ENCODE results near the gene CDK3. TPM values are rescaled to one million over a fixed set of nuclear protein-coding genes. Genes with fewer than 3 reads are reported as not detected.
"Not testable (repeated sequence)": the region's sequence is repeated elsewhere in the genome, so short reads cannot be mapped to it uniquely, and the experiment has no call there.

The CDK3 gene
- 0.41 TPM for total RNA-seq

DNA sequence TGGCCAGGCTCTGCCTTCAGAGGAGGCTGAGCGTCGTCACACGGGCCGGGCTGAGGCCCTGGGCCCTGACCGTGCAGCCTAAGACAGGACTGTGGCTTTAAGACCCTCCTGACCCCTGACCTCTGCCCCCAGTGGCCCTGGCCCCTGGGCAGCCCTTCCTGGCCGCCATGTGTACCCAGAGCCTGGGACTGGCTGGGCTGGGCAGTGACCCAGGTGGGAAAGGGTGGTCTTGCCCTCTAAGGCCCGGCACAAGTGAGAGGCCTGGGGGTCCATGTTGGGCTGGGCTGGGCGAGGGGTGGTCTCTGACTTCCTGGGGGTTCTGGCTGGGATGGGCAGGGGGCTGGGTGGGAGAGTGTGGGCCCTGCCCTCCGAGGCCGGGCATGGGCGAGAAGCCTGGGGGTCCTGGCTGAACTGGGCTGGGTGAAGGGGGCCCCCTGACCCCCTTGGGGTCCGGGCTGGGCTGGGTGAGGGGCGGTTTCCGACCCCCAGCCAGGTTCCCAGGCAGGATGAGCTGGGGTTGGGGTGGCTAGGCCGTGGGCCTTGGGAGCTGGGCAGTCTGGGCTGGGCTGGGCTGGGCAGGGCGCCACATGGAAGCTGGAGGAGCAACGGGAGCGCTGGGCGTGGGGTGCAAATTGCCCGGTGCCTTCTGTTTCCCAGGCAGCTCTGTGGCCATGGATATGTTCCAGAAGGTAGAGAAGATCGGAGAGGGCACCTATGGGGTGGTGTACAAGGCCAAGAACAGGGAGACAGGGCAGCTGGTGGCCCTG lies at the start of gene CDK3:
Gene CDK3 (plus strand): TSS at position 101 of the 767 bp plus-strand sequence. CDS start 571 bp downstream, at position 672.
- FAIRE-seq, result no peak

DNA sequence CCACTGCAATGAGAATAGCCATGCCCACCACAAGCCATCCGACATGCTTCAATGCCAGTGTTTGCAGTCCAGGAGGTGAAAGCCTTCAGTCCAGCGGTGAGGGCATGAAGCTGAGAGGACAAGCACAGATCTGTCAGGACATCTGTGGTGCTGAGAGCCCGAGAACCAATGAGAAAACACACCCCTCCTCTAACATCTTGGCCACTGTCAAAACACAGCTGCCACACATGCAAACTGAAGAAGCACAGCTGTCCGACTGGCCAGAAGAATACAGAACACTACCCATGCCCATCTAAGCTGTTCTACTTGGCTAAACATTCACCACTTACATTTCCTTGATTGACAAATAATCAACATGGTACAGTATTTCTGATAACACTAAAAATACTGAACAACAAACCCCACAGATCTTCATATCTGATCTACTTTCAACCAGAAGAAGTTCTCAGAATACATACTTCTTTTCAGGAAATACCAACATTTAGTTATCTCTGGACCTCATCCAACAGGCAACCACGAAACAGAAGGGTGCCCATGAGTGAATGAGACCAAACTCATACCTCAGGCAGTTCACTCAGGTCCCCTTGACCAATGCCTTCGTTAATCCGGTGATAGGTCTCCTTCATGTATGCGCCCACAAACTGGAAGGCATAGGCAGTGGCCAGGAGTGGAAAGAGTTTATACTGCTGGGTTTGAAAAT lies 49.6 kb upstream of the CDK3 start:
- DNase-seq (ENCODE audit: low spot score in 2 of 2), result no peak
- no peak for FAIRE-seq

More for the DNA sequence above, at the start of gene CDK3:
- peak in 1 of 2 donors; percentile 16 for DNase-seq (ENCODE audit: low spot score in 2 of 2)

DNA sequence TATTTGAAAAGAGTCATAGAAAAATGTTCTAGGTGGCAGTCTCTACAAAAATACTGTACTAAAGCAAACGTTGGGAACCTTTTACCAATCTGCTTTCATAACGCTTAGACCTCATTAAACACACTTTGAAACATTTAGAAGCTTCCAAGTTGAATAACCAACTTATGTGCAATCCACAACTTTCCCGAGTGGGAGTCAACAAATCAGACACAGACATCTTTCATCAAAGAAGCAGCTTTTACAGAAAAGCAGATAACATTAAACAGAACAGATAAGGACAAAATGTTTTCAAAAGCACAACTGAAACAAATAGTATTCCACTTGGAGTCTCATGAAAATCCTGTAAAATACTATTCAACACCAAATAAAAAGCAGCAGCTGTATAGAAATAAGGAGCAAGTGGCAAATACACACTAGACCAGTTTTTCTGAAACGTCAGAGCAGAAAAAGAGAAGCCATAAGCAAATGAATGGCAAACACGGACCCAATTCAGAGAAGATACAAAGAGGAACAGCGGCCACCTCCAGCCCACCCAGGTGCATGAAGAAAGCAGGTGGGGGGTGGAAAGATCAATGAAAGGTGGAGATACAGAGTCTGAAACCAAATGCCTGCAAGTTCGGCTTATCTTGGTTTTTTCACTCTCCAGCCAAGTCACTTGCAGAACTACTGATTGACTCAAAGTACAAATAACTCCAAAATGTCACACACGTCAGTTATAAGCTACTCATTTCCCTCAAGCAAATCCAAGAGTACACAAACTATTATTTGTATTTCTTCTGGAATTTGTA lies 41.4 kb upstream of the CDK3 start:
- no peak for FAIRE-seq
- no peak for DNase-seq (ENCODE audit: low spot score in 2 of 2)

DNA sequence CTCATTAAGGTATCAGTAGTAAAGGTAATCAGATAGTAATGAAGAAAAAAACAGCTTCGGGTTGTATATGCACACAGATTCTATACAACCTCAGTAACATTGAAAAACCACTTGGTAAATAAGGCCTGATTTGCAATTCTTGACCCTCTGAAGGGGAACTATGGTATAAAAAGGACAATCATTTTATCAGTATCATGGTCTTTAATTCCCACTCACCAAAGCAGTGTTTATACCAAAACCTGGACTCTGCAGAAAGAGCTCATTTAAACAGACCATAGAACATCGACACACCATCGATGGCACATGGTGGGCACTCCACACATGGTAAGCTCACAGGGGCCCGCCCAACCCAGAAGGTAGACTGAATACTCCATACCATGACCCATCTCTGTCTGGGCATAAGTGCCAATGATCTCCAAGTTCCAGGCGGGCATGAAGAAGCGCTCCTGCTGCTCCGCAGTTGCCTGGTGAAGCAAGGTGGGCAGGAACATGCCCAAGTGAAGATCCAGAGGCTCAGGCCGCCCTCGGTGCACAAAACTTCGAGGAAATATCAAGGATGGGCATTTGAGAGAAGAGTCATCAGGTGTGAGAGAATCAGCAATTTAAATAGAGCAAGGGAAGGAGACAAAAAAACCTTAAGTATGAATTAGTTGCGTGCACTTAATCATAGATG lies 40.7 kb upstream of the CDK3 start:
- DNase-seq (ENCODE audit: low spot score in 2 of 2) (no peak), FAIRE-seq (no peak)

DNA sequence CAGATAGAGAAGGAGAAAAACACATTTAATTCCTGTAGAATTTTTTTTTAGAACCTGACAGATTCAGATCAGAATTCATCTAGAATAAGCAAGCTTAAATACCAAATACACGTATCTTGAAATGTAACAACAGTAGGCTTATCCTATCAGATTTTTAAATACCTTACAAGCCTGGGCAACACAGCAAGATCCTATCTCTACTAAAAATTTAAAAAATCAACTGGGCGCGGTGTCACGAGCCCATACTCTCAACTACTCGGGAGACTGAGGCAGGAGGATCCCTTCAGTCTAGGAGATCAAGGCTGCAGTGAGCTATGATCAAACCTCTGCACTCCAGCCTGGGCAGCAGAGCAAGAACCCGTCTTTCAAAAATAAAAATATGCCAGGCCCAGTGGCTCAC lies 35.2 kb upstream of the CDK3 start:
- FAIRE-seq (no peak), DNase-seq (ENCODE audit: low spot score in 2 of 2) (no peak)

DNA sequence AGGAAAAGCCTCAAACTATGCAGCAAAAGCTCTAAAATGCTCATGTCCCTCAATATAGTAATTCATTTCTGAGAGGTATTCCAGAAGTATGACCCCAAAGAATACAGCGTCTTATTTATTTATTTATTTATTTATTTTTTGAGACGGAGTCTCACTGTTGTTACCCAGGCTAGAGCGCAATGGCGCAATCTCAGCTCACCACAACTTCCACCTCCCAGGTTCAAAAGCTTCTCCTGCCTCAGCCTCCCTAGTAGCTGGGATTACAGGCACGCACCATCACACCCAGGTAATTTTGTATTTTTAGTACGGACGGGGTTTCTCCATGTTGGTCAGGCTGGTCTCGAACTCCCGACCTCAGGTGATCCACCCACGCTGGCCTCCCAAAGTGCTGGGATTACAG lies 31.6 kb upstream of the CDK3 start:
- DNase-seq (ENCODE audit: low spot score in 2 of 2); FAIRE-seq: not testable (repeated sequence)

DNA sequence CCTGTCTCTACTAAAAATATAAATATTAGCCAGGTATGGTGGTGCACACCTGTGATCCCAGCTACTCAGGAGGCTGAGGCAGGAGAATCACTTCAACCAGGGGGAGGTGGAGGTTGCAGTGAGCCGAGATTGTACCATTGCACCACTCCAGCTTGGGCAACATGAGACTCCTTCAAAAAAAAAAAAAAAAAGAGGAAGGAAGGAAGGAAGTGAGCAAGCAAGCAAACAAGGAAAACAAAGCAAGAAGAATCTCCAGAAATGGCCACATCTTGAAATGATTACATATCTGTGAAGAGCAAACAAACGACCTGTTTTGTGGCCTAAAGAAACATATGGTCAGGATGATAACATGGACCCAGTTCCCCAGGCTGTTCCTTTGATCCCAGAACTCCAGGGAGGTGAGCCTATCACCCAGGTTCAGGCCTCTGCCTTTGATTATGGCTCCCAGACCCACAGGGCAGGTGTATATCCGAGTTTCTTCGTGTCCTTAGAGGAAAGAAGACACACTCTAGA lies 30.6 kb upstream of the CDK3 start:
- FAIRE-seq (no peak), DNase-seq (ENCODE audit: low spot score in 2 of 2) (no peak)

DNA sequence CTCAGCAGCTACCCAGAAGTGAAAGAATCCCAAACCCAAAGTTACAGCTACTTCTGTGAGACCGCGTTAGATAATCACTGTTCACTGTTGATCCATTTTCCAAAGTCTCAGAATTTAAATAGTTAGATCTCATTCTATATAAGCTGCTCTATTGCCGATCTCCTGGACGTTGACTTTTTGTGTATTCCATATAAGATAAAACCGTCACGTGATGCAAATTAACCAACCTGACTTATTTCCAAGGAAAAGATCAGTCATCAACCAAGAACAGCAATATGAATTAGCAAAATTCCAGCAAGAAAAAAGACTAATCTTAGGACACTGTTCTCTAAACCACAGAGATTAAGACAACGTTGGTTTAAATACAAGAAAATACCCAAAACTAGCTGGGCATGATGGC lies 30.0 kb upstream of the CDK3 start:
- no peak for DNase-seq (ENCODE audit: low spot score in 2 of 2)
- no peak for FAIRE-seq

DNA sequence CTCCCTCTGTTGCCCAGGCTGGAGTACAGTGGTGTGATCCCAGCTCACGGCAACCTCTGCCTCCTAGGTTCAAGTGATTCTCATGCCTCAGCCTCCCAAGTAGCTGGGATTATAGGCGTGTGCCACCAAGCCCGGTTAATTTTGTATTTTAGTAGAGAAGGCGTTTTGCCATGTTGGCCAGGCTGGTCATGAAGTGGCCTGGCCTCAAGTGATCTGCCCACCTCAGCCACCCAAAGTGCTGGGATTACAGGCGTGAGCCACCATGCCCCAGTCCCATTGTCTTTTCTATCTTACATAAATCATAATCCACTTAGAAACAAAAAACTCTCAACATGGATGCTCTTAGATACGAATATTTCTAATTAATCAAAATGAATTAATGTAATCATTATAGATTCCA lies 25.5 kb upstream of the CDK3 start:
- FAIRE-seq; DNase-seq (ENCODE audit: low spot score in 2 of 2): not testable (repeated sequence)

DNA sequence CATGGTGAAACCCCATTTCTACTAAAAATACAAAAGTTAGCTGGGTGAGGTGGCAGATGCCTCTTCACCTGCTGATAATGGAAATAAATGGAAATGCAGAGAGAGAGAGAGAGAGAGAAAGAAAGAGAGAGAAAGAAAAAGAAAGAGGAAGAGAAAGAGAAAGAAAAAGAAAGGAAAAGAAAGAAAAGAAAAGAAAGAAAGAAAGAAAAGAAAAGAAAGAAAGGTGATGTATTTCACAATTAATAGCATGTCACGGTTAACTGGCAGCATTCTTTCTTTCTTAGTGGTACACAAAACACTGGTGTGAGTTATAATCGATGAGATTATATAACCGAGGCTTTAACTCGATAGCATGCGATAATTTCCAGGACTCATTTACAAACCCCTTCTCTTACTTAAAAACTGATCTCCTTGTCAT lies 24.9 kb upstream of the CDK3 start:
- DNase-seq (ENCODE audit: low spot score in 2 of 2) (no peak), FAIRE-seq (no peak)

DNA sequence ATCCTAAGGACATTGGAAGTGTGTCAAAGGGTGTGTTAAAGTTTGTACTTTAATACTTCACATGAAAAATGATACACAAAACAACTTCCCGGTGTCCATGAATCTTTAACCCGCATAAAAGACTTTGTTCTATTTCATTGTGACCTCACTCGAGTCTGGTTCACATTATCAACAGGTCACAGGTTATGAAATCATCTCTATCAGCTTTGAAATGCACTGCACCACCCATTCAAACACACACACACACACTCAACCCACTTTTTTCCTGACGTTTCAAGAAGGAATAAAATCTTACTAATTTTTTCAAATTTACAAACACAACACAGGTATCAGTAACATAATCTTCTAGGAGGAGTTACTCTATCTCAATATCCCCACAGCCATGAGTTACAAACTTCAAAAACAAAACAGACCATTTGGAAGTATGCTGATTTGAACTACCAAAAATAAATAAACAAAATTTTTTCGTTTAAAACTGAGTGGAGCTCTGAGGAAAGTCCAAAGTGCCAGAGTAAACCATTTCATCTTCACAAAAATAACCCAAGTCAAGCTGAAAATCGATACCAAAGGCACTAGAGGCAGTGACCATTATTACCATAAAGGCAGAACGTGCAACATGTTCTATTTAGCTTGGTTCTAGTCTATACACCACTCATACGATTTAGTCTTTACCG lies 24.3 kb upstream of the CDK3 start:
- DNase-seq (ENCODE audit: low spot score in 2 of 2) (no peak), FAIRE-seq (no peak)

DNA sequence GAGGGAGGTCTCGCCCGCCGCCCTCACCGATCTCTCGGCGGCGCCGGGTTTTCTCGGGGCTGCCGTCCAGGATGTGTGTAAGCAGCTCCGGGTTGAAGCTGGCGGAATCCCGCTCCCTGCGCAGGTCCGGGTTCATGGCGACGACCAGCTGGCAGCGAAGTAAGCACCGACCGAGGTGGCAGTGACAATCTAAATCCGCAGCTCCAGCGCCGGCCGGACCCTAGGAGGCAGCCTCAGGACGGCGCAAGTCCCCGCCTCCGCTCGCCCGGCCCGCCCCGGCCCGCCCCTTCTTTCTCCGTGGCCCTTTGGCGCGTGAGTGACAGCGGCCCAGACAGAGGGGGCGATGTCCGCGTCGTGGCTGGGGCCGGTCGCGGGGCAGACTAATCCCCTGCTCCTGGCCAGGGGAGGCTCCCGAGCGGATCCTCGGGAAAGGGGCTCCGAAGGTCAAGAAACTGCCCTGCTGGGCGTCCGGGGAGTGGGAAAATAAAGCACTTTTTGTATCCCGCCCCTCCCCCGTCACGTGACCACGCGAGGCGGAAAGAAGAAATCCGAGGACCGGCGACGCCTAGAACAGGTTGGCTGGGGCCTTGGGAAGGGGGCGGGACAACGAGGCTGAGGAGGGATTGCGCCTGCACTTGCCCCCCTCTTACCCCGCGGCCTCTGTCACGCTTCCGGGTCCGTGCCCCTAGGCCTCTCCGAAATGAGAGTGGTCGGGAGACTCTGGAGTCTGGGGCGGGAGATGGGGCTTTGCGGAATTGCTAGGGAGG lies 21.5 kb upstream of the CDK3 start, which contains the start of the genes ACOX1 and TEN1:
Gene ACOX1 (minus strand): TSS at position 229 of the 767 bp plus-strand sequence. CDS start 93 bp downstream, at position 136.
Gene TEN1 (plus strand): TSS at position 303 of the 767 bp plus-strand sequence. CDS start 6,953 bp downstream, outside the sequence.
- DNase-seq (ENCODE audit: low spot score in 2 of 2) (peak; percentile 81 to 88), FAIRE-seq (no peak)

DNA sequence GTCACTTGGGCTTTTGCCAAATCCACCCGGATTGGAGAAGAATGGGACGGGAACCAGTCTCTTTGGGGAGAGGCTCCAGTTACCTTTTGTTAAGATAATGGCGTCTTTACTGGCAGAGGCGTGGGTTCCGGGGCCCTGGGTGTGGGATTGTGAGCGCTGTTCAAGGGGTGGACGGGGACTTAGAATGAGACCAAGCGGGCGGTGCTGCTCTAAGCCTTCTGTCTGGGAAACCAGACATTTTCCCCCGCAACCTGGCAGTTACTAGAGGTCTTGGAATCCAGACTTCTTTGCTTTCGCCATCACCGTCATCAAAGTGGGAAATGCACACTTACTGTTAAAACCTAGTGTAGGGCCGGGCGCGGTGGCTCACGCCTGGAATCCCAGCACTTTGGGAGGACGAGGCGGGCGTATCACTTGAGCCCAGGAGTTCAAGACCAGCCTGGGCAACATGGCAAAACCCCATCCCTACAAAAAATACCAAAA lies 20.9 kb upstream of the CDK3 start:
- DNase-seq (ENCODE audit: low spot score in 2 of 2) (no peak), FAIRE-seq (no peak)

DNA sequence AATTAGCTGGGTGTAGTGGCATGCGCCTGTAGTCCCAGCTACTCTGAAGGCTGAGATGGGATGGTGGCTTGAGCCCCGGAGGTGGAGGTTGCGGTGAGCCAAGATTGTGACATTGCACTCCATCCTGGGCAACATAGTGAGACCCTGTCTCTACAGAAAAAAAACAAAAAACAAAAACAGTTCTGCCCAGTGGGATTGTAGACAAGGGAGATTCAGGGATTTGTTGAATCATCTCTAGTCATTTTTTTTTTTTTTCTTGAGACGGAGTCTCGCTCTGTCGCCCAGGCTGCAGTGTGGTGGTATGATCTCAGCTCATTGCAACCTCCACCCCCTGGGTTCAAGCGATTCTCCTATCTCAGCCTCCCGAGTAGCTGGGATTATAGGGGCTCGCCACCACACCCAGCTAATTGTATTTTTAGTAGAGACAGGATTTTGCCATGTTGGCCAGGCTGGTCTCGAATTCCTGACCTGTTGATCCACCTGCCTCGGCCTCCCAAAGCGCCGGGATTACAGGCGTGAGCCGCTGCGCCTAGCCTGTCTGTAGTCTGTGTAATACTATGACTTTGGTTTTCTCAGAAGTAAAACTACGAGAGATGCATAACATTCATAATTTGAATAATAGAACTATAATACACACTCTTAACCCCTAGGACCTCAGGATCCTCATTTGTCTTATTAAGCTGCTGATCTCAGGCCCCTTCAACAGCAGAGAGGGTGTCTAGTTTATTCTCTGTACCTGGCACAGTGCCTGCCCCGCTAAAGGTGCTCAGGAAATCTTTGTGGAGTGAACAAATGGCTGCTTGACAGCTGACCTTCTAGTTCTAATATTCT lies 20.3 kb upstream of the CDK3 start:
- DNase-seq (ENCODE audit: low spot score in 2 of 2) (no peak), FAIRE-seq (no peak)

DNA sequence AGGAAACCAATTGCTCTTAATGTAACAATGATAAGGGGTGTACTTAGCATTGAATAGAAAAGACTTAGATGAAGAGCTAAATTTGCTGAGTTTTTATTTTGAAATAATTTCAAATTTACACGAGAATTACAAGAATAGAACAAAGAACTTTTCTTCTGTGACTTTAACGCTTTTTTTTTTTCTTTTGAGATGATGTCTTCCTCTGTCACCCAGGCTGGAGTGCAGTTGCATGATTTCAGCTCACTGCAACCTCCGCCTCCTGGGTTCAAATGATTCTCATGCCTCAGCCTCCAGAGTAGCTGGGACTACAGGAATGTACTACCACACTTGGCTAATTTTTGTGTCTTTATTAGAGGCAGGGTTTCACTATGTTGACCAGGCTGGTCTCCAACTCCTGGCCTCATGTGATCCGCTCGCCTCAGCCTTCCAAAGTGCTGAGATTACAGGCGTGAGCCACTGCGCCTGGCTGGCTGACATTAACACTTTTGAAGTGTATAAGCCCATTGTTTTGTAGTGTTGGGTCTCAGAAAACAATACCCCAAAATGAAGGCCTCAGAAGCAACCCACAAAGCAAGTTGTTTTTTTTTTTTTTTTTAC lies 19.5 kb upstream of the CDK3 start:
- no peak for FAIRE-seq
- DNase-seq (ENCODE audit: low spot score in 2 of 2), result no peak

DNA sequence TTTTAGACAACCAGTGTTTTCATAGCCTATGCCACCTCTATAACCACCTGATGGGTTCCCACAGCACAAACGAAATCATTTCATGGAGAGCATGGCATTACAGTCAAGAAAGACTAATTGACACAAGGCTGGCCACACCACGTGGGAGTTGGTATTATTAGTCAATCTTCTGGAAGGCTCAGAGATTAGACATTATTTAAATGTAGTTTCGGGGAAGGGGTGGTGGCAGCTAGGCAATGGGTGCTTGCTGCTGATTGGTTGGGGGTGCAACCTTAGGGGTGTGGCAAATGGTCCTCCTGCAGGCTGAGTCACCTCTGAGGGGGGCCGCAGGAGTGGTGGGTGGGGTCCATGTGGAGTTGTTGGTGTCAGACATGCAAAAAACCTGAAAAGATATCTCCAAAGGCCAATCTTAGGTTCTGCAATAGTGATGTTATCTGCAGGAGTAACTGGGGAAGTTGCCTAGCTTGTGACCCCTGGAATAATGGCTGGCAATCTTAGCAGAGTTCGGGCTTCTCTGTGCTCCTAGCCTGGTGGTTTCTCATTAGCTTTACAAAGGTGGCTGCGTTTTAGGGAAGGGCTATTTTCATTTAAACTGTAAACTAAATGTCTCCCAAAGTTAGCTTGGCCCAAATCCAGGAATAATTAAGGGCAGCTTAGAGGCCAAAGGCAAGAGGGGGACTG lies 17.0 kb upstream of the CDK3 start:
- DNase-seq (ENCODE audit: low spot score in 2 of 2), result no peak
- FAIRE-seq, result no peak

DNA sequence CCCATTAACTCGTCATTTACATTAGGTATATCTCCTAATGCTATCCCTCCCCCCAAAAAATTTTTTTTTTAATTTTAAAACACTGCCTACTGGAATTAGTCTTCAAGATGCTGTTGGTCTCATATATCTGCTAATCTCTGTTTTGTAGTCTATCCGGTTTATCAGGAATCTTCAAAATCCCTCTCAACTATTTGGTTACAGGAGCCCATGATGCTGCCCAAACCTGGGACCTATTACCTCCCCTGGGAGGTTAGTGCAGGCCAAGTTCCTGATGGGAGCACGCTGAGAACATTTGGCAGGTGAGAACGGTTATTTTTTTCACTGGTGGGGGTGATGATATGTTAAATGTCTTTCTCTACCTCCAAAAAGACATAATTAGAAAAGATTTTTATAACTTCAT lies 14.7 kb upstream of the CDK3 start:
- FAIRE-seq (no peak), DNase-seq (ENCODE audit: low spot score in 2 of 2) (no peak)
